ENCODE data around the gene ARMC6.

DNA sequence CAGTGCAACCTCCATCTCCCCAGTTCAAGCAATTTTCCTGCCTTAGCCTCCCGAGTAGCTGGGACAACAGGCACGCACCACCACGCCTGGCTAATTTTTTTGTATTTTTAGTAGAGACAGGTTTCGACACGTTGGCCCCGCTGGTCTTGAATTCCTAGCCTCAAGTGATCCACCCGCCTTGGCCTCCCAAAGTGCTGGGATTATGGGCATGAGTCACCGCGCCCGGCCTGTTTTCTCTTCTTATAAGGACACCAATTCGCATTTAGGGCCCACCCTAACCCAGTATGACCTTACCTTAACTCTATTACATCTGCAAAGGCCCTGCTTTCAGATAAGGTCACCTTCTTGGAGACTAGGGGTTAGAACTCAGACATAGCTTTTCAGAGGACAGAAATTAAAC lies 69.8 kb downstream of the ARMC6 start:
- TF ChIP-seq ZNF223 (tag by site-specific recombination; IDR thresholded peaks at IDR 0.05) (no peak), CTCF (tag by site-specific recombination; IDR thresholded peaks at IDR 0.05) (no peak), ZNF596 (tag by site-specific recombination; IDR thresholded peaks at IDR 0.05) (no peak), ZNF521 (tag by site-specific recombination; IDR thresholded peaks at IDR 0.05) (no peak), ZNF785 (tag by site-specific recombination; IDR thresholded peaks at IDR 0.05) (no peak), ZNF221 (tag by site-specific recombination; IDR thresholded peaks at IDR 0.05; ENCODE audit: borderline replicate concordance) (no peak)
- TF ChIP-seq, protein P1, sequence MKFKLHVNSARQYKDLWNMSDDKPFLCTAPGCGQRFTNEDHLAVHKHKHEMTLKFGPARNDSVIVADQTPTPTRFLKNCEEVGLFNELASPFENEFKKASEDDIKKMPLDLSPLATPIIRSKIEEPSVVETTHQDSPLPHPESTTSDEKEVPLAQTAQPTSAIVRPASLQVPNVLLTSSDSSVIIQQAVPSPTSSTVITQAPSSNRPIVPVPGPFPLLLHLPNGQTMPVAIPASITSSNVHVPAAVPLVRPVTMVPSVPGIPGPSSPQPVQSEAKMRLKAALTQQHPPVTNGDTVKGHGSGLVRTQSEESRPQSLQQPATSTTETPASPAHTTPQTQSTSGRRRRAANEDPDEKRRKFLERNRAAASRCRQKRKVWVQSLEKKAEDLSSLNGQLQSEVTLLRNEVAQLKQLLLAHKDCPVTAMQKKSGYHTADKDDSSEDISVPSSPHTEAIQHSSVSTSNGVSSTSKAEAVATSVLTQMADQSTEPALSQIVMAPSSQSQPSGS (tag by site-specific recombination; IDR thresholded peaks at IDR 0.05; ENCODE audit: low read depth): no peak
- TF ChIP-seq, protein P2, sequence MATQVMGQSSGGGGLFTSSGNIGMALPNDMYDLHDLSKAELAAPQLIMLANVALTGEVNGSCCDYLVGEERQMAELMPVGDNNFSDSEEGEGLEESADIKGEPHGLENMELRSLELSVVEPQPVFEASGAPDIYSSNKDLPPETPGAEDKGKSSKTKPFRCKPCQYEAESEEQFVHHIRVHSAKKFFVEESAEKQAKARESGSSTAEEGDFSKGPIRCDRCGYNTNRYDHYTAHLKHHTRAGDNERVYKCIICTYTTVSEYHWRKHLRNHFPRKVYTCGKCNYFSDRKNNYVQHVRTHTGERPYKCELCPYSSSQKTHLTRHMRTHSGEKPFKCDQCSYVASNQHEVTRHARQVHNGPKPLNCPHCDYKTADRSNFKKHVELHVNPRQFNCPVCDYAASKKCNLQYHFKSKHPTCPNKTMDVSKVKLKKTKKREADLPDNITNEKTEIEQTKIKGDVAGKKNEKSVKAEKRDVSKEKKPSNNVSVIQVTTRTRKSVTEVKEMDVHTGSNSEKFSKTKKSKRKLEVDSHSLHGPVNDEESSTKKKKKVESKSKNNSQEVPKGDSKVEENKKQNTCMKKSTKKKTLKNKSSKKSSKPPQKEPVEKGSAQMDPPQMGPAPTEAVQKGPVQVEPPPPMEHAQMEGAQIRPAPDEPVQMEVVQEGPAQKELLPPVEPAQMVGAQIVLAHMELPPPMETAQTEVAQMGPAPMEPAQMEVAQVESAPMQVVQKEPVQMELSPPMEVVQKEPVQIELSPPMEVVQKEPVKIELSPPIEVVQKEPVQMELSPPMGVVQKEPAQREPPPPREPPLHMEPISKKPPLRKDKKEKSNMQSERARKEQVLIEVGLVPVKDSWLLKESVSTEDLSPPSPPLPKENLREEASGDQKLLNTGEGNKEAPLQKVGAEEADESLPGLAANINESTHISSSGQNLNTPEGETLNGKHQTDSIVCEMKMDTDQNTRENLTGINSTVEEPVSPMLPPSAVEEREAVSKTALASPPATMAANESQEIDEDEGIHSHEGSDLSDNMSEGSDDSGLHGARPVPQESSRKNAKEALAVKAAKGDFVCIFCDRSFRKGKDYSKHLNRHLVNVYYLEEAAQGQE (tag by site-specific recombination; IDR thresholded peaks at IDR 0.05): no peak
- TF ChIP-seq, protein P3, sequence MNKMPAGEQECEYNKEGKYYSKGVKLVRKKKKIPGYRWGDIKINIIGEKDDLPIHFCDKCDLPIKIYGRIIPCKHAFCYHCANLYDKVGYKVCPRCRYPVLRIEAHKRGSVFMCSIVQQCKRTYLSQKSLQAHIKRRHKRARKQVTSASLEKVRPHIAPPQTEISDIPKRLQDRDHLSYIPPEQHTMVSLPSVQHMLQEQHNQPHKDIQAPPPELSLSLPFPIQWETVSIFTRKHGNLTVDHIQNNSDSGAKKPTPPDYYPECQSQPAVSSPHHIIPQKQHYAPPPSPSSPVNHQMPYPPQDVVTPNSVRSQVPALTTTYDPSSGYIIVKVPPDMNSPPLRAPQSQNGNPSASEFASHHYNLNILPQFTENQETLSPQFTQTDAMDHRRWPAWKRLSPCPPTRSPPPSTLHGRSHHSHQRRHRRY (tag by site-specific recombination; IDR thresholded peaks at IDR 0.05): no peak
- TF ChIP-seq, protein P4, sequence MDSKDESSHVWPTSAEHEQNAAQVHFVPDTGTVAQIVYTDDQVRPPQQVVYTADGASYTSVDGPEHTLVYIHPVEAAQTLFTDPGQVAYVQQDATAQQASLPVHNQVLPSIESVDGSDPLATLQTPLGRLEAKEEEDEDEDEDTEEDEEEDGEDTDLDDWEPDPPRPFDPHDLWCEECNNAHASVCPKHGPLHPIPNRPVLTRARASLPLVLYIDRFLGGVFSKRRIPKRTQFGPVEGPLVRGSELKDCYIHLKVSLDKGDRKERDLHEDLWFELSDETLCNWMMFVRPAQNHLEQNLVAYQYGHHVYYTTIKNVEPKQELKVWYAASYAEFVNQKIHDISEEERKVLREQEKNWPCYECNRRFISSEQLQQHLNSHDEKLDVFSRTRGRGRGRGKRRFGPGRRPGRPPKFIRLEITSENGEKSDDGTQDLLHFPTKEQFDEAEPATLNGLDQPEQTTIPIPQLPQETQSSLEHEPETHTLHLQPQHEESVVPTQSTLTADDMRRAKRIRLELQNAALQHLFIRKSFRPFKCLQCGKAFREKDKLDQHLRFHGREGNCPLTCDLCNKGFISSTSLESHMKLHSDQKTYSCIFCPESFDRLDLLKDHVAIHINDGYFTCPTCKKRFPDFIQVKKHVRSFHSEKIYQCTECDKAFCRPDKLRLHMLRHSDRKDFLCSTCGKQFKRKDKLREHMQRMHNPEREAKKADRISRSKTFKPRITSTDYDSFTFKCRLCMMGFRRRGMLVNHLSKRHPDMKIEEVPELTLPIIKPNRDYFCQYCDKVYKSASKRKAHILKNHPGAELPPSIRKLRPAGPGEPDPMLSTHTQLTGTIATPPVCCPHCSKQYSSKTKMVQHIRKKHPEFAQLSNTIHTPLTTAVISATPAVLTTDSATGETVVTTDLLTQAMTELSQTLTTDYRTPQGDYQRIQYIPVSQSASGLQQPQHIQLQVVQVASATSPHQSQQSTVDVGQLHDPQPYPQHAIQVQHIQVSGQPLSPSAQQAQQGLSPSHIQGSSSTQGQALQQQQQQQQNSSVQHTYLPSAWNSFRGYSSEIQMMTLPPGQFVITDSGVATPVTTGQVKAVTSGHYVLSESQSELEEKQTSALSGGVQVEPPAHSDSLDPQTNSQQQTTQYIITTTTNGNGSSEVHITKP (tag by site-specific recombination; IDR thresholded peaks at IDR 0.05): no peak

Data from HEK293 (cell line).